NT2/D1 (cell line): ENCODE data around the gene SMPDL3A.

ENCODE experiments used
- SUZ12 ChIP-seq: IDR thresholded peaks from 2 replicates; pipeline ENCODE4 v1.6.1; 2011; ENCODE audit not compliant: insufficient read length, insufficient read depth; ENCODE audit errors: extremely low read depth
- YY1 ChIP-seq: IDR thresholded peaks from 2 replicates; pipeline ENCODE4 v1.6.1; 2011; ENCODE audit not compliant: insufficient read length, insufficient read depth
- ZNF274 ChIP-seq: IDR thresholded peaks from 2 replicates; pipeline ENCODE4 v1.6.1; 2011; ENCODE audit warnings: mild to moderate bottlenecking, low read depth, low read length

- TF ChIP-seq ZNF274 = no peak
- no peak for TF ChIP-seq SUZ12
- no peak for TF ChIP-seq YY1
Measured at GRCh38 chr6:122853259-122853995, 64.4 kb downstream of the SMPDL3A start.
